Left kidney (tissue), 2 donors: ENCODE measurements around the gene CPT1C. TPM values are rescaled to one million over a fixed set of nuclear protein-coding genes. Genes with fewer than 3 reads are reported as not detected.
"Not testable (repeated sequence)": the region's sequence is repeated elsewhere in the genome, so short reads cannot be mapped to it uniquely, and the experiment has no call there.

Source experiments
- DNase-seq: peaks from one replicate; pipeline ENCODE4 v3.0.0-alpha.2; 2013
- polyA plus RNA-seq: library from polyadenylated mRNA; unstranded; fragments of 120-200 nt; gene quantifications from one replicate; pipeline ENCODE4 v1.2.1, GENCODE V29; 2013; ENCODE audit not compliant: insufficient read length

CPT1C gene
- polyA plus RNA-seq, 1 donor, result 11.5 TPM

DNA sequence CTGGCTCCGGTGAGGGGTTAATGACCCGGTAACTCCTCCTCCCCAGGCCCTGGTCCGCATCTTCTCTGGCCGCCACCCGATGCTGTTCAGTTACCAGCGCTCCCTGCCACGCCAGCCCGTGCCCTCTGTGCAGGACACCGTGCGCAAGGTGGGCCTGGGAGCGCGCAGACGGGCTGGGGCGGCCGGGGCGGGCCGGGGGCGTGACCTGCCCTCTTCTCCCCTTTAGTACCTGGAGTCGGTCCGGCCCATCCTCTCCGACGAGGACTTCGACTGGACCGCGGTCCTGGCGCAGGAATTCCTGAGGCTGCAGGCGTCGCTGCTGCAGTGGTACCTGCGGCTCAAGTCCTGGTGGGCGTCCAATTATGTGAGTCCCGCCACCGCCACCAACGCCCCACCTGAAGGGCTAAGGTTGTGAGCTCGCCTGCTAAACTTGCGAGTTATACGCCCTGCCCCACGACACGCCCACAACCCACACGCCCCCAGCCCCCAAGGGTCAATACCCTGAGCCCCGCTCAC lies 10.4 kb downstream of the CPT1C start:
- no peak for DNase-seq

DNA sequence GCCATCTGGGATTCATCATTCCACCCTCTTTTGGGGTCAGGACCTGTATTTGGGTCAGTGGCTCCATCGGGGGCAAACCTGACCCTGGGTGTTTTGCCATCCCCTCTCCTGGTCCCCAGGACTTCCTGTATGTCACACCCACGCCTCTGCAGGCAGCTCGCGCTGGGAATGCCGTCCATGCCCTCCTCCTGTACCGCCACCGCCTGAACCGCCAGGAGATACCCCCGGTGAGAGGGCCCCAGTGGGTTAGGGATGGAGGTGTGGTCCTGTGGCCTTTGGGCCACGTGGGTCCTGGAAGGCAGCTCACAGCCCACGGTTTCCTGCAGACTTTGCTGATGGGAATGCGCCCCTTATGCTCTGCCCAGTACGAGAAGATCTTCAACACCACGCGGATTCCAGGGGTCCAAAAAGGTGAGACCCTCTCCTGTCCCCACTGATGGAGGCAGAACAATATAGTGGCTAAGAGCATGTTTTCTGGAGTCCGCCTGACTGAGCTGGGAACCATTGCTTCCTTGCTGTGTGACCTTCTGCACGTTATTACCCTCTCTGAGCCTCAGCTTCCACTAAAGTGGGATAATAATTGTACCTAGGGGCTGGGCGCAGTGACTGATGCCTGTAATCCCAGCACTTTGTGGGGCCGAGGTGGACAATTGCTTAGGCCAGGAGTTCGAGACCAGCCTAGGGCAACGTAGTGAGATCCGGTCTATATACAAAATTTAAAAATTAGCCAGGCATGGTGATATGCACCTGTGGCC lies 14.1 kb downstream of the CPT1C start:
- DNase-seq, result no peak

DNA sequence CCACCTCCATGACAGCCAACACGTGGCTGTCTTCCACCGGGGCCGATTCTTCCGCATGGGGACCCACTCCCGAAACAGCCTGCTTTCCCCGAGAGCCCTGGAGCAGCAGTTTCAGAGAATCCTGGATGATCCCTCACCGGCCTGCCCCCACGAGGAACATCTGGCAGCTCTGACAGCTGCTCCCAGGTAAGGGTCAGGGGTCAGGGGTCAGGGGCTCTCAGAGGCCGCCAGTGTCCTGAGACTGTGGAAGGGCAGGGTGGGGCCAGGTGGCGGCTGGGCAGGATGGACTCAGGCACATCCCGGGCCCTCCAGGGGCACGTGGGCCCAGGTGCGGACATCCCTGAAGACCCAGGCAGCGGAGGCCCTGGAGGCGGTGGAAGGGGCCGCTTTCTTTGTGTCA lies 15.0 kb downstream of the CPT1C start:
- DNase-seq, result no peak

DNA sequence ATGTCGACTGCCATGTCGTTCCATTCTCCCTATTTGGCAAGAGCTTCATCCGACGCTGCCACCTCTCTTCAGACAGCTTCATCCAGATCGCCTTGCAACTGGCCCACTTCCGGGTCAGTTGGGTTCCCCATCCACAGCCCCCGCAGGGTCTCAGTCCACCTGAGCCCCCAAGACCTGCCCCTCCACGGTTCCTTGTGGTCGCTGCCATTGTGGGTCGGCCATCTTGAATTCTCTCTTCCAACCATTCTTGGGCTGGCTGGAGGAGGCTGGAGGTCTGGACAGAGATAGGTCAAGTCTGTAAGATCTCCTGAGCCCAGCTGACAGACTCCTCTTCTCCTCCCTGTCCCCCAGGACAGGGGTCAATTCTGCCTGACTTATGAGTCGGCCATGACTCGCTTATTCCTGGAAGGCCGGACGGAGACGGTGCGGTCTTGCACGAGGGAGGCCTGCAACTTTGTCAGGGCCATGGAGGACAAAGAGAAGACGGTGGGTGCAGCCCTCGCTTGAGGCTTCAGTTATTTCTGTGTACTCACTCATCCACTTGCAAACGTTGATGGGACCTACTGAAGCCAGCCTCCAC lies 19.5 kb downstream of the CPT1C start:
- no peak for DNase-seq

- no peak for DNase-seq
Observed at GRCh38 chr19:49712397-49712859, 21.5 kb downstream of the CPT1C start.

- DNase-seq, result no peak
Observed at GRCh38 chr19:49713236-49713845, 22.4 kb downstream of the CPT1C start.

DNA sequence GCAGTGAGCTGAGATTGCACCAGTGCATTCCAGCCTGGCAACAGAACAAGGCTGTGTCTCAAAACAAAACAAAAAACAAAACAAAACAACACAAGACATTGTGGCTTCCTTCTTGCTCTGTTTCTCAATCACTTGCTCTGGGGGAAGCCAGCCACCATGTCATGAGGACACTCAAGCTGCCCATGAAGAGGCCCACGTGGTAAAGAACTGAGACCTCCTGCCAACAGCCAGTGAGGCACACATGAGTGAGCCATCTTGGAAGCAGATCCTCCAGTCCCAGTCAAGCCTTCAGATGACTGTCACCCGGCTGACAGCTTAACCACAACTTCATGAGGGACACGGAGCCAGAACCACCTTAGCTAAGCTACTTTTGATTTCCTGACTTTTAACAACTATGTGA lies 25.2 kb downstream of the CPT1C start:
- DNase-seq, result no peak

DNA sequence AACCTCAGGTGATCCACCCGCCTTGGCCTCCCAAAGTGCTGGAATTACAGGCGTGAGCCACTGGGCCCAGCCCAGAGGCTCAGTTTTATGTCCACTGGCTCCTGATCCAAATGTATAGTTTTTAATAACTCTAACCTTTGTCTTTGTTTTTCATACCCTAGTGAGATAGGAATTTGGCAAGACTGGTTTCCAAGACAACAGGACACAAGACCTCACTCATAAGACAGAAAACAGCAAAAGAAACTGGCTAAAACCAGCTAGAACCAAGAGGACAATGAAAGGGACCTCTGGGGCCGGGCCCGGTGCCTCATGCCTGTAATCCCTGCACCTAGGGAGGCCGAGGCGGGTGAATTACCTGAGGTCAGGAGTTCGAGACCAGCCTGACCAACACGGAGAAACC lies 27.6 kb downstream of the CPT1C start:
- DNase-seq, result peak; percentile 17

GRCh38 chr19:49718991-49719390 lies 28.1 kb downstream of the CPT1C start:
- DNase-seq, result no peak

DNA sequence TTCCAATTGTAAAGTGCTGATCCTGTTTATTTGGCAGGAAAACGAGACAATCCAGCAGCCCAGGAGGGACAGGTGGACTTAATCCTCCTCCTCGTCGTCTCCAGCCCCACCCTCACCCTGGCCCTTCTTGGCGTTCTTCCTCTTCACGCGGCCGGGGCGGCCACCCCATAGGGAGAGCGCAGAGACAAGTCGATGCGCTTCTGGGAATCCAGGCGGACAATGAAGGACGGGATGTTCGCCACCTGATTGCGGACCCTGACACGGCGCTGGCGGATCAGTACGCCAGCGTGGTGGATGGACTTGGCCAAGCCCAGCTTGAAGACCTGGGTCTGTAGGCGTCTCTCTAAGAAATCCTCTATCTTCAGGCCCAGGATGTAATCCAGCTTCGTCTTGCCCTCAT lies 28.5 kb downstream of the CPT1C start:
- not testable (repeated sequence) for DNase-seq

- DNase-seq, result peak; percentile 12
Observed at GRCh38 chr19:49727217-49728030, 36.5 kb downstream of the CPT1C start.

- DNase-seq, result no peak
Observed at GRCh38 chr19:49730166-49730565, 39.2 kb downstream of the CPT1C start.

DNA sequence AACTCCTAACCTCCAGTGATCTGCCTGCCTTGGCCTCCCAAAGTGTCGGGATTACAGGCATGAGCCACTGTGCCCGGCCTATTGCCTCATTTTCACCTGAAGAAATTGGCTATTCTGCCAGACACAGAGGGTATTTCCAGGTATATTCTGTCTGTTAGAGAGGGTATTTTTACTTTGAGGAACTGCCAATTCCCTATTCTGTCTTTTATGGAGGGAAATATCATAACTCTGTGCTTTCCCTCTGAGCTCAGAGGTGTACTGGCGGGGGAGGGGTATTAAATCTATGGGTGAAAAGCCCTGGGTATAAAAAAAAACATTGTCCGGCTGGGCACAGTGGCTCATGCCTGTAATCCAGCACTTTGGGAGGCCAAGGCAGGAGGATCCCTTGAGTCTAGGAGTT lies 47.4 kb downstream of the CPT1C start:
- DNase-seq, result no peak

GRCh38 chr19:49739098-49739497 lies 48.2 kb downstream of the CPT1C start:
- DNase-seq, result no peak

- DNase-seq, result no peak
Observed at GRCh38 chr19:49739933-49740332, 49.0 kb downstream of the CPT1C start.

DNA sequence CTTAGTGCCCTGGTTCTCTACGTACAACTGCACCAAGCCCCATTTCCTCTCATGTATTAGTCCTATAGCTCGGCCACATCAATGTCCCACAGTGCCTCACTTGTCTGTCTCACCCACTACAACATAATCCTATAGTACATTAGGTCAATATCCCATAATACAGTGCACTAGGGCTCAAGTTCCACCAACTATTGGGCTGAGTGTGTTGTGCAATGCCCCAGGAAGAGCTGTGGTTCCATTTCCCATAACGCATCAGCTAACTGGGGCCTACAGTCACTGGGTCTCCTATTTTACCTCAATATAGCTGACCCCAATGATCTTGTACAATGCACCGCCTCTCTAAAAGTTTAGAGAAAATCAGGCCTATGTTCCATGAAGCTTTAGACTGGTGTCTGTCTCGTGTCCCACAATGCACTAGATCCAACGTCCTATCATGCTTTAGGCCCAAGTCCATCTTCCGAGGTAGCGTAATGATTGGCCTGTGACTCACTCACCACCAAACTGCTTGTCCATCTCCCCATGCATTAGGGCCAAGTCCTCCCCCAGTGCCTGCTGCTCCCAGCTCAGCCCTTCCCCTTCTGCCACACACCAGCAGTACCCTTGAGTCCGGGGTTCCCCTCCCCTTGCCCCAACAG lies 50.4 kb downstream of the CPT1C start:
- DNase-seq, result no peak

DNA sequence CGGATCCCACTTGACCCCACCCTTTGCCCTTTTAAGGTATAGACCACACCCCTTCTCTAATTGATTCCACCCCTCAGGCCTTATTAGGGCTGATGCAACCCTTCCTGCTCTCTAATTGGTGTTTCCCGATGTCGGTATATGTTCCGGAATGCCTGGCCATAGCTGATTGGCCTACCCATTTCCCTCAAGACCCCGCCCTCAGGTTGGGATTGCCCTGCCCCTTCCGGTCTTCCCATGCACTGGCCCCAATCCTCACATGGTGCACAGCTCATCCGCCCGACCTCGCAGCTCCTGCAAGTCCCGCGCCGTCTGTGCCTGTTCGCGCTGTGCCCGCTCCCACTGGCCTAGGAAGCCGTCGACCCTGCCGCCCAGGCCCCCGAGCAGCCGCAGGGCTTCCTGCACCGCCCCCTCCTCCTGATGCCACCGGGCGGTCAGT lies 54.0 kb downstream of the CPT1C start:
- no peak for DNase-seq

GRCh38 chr19:49746206-49746958 lies 55.5 kb downstream of the CPT1C start:
- DNase-seq, result no peak

DNA sequence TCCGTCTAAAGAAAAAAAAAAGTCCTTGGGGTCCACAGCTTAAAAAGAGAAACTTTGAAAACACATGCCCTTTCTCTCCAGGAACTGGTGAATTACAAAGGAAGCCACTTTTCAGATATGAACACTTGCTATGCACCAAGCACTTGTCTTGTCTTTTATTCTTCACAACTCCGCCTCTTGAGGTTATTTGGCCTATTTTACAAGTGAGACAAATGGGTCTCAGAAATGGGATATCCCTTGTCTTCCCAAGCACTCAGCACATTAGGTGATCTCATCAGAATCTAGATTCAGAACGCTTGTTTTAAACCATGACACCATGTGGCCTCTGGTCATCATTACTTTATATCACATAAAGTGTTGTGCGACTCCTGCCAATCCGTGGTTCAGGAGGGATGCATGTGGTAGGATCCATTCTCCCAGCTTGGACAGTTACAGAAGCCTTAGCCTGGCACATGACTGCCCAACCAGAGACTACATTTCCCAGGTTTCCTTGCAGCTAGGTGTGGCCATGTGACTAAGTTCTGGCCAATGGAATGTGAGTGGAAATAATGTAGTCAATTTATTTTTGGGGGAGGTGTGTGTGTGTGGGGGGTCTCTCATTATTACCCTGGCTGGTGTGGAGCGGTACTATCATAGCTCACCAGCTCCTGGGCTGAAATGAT lies 58.3 kb downstream of the CPT1C start:
- DNase-seq, result no peak

DNA sequence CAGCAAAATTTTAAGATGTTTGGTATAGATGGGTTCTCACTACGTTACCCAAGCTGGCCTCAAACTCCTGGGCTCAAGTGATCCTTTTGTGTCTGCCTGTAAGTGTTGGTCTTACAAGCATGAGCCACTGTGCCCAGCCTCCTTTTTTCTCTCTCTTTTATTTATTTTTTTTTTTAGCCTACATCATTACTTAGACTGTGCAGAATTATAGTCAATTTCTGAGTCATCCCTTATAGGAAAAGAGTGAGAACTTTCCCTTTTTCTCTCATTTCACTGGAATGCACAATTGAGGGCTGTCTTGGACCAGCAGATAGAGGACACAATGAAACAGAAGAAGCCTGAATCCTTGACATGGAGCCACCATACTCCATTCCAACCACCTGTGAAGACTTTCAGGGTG lies 58.9 kb downstream of the CPT1C start:
- DNase-seq, result no peak

DNA sequence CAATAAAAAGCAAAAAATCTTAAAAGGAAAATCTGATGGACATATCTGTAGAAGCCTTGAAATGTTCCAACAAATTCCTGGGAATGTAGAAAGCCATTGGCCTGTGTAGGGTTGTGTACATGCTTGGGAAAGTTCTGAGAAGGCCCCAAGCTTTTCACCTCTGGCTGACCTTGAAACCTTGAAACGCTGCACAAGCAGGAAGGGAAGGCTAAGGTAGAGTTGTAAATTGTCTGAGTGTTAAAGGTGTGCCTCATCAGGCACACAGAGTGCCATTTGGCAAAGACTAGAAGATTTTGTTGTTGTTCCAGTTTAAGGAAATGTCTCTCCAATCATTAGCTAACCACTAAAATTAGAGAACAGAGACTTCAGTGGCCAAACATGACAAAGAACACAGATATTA lies 61.8 kb downstream of the CPT1C start:
- DNase-seq, result no peak
